Brain microvascular endothelial cell (primary cell): ENCODE results near the gene PRTFDC1.

Experiments
- DNase-seq: peaks from one replicate; pipeline ENCODE4 v3.0.0-alpha.2; 2020
- H3K27ac ChIP-seq: fragments of 250-450 bp; sonication (Bioruptor Pico); 2 replicates; pipeline ENCODE4 v1.5.1; 2020; ENCODE audit warnings: mild to moderate bottlenecking, moderate library complexity
- H3K27me3 ChIP-seq: fragments of 250-450 bp; sonication (Bioruptor Pico); replicated peaks from 2 replicates; pipeline ENCODE4 v1.5.1; 2020; ENCODE audit warnings: mild to moderate bottlenecking
- H3K36me3 ChIP-seq: fragments of 250-450 bp; sonication (Bioruptor Pico); replicated peaks from 2 replicates; pipeline ENCODE4 v1.5.1; 2020; ENCODE audit warnings: mild to moderate bottlenecking
- H3K4me3 ChIP-seq: 2 replicates; pipeline ENCODE4 v1.5.1; 2011; ENCODE audit warnings: low read depth, mild to moderate bottlenecking, control low read depth, low read length, moderate library complexity
- in situ Hi-C: cut with HindIII; loops from 2 replicates; pipeline ENCODE4 v1.10.0; 2017; ENCODE audit warnings: low sequenced_read_pairs, low pct_ligation_motif_present
- TF ChIP-seq, protein P1 (sequence below): IDR thresholded peaks from 2 replicates; pipeline ENCODE4 v1.5.1; 2011; ENCODE audit warnings: low read depth, mild to moderate bottlenecking, moderate library complexity, low read length, control low read depth, inconsistent platforms; ENCODE audit errors: missing control alignments

The PRTFDC1 gene

DNA sequence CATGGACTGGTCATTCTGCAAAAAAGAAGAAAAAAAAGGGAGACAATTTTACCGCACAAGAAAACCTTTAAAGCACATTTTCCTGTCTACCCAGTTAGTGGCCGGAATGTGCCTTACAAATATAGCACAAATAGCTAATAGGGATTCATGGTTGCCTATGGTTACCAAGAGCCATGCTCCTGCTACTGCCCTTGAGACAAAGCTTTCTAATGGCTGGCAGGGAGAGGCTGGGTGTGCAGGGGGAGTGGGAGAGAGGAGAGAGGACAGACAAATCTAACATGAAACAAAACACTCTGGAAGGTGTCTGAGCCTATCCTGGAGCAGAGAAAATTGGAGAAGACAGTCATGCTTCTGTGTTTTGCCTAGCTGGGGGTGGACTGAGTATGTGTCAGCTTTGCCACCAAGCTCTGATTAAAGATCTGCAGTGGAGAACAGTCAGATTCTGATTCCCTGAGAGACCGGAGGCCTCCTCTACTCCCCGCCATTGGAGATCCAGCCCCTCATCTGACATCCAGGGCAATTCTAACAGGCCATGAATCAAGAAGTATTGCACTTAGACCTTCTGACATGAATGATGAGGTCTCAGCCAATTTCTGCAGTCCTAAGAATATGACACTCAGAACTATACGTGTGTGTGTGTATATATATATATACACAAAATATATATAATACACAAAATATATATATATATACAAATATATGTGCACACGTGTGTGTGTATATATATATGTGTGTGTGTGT is 80.2 kb downstream of the PRTFDC1 start:
- no peaks in the 10 kb centered on the region for H3K36me3 ChIP-seq
- H3K27ac ChIP-seq = no peak overlapping the region
- in situ Hi-C loops = no loop called here
- TF ChIP-seq, protein P1, sequence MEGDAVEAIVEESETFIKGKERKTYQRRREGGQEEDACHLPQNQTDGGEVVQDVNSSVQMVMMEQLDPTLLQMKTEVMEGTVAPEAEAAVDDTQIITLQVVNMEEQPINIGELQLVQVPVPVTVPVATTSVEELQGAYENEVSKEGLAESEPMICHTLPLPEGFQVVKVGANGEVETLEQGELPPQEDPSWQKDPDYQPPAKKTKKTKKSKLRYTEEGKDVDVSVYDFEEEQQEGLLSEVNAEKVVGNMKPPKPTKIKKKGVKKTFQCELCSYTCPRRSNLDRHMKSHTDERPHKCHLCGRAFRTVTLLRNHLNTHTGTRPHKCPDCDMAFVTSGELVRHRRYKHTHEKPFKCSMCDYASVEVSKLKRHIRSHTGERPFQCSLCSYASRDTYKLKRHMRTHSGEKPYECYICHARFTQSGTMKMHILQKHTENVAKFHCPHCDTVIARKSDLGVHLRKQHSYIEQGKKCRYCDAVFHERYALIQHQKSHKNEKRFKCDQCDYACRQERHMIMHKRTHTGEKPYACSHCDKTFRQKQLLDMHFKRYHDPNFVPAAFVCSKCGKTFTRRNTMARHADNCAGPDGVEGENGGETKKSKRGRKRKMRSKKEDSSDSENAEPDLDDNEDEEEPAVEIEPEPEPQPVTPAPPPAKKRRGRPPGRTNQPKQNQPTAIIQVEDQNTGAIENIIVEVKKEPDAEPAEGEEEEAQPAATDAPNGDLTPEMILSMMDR = peak; percentile 5
- H3K27me3 ChIP-seq = no peaks in the 10 kb centered on the region
- DNase-seq = no peak
- H3K4me3 ChIP-seq = no peak overlapping the region

DNA sequence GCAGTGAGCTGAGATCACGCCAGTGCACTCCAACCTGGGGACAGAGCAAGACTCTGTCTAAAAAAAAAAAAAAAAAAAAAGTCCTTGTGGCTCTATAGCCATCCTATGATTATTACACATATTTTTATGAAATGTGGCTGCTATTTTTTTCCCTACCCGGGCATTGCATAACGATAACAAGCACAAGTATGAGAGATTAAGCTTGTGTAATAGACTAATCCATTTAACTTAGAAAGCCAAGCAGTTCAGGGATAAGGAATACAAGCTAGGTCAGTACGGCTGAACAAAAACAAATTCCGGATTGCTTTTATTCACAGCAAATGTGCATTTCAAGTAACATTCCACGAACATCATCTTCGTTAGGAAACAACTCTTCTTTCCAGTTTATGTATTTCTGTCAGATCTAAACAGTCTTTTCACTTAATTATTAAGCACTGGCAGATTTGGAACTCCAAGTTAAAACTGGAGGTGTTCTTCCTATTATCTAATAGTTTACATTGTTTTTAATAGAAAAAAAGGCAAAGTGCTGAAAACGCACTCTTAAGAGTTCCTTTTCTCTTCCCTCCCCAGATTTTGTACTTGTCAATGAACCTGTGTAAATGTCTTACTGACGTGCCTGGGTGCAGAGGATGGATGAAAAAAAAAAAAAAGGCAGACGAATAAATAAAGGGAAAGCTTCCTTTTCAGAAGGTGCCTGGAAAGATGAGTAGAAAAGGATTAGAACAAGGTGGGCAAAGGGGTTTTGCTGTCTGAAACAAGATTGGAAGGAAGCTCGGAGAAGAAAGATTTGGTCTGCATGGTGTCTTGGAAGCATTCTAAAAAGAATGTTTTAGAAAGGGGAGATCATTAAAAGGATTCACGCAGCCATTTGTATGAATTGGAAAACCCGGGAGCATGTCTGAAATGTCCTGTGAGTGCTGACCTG is 81.1 kb downstream of the PRTFDC1 start:
- no peak overlapping the region for H3K27ac ChIP-seq
- no peaks in the 10 kb centered on the region for H3K27me3 ChIP-seq
- in situ Hi-C loops = no loop called here
- no peaks in the 10 kb centered on the region for H3K36me3 ChIP-seq
- H3K4me3 ChIP-seq = no peak overlapping the region
- DNase-seq = no peak
- TF ChIP-seq, protein P1 = no peak

DNA sequence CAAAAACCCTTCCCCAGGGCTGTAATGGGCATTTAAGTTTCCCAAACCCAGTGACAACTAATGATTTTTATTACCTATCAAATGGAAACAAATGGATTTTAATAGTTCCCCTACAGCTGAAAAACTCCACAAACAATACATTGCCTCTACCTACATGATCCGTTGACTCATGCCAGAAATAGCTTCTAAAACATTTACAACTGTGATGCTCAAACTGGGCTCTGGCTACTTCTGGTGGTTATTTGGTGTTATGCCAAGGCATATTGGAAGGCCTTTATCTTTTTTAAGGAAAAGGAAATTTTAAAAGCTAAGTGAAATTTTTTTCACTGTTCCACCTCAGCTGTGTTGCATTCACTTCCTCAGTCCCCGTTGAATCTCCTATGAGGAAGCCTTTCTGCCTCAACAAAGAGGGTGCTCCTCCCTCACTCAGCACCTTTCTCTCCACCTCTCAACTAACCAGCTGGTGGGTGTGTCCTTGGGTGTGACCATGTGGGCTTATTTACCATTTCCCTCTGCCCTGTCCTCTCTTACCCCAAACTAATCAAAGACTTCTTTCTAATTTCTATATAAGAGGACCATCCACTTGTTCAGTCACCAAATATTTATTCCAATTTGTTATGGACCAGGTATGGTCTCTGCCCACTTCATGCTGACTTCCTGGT is 82.9 kb downstream of the PRTFDC1 start:
- in situ Hi-C loops = no loop called here
- TF ChIP-seq, protein P1 = no peak
- Histone ChIP-seq H3K36me3 (no peaks in the 10 kb centered on the region), H3K4me3 (no peak overlapping the region), H3K27ac (no peak overlapping the region), H3K27me3 (no peaks in the 10 kb centered on the region)
- DNase-seq = no peak

DNA sequence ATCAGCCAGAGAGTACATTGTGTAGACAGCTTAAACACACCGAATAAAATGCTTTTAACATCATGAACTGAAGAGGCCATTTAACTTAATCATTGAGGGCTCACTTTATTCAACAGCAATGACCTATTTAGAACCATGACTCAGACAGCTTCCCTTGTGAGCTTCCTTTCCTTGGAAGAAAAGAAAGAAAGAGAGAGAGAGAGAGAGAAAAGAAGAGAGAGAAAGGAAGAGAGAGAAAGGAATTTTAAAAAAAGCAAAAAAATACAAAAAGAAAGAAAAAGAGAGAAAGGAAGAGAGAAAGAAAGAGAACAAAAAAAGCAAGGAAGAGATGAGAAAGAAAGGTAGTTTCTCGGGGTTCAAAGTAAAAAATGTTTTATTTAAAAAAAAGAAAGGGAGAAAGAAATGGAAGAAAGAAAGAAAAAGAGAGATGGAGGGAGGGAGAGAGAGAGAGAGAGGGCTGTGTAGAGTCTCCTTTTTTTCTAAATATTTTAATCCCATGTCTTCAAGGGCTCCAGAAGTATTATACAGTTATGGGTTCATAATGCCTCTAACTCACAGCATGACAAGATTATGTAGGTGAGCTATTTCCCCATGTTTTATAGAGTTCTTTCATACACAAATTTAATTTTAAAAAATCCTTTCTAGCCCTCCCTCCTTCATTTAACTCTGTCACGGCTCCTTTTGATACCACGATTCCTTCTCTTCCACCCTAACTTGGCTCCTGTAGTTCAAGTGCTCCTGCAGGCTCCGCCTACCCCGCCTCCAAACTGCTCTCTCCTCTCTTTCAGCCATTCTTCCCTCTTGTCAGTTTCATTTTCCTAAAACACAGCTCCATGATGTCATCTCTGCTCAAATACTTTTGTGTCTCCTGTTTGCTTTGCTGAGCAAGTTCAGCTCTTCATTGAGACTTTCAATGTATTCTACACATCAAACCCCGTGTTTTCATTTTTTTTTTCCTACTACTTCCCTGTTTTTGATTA is 85.5 kb downstream of the PRTFDC1 start:
- in situ Hi-C loops = no loop called here
- peak; percentile 44 for DNase-seq
- TF ChIP-seq, protein P1 = no peak
- H3K4me3 ChIP-seq = no peak overlapping the region
- H3K27me3 ChIP-seq = no peaks in the 10 kb centered on the region
- peak overlapping the region; percentile 14 for H3K27ac ChIP-seq
- H3K36me3 ChIP-seq = no peaks in the 10 kb centered on the region

DNA sequence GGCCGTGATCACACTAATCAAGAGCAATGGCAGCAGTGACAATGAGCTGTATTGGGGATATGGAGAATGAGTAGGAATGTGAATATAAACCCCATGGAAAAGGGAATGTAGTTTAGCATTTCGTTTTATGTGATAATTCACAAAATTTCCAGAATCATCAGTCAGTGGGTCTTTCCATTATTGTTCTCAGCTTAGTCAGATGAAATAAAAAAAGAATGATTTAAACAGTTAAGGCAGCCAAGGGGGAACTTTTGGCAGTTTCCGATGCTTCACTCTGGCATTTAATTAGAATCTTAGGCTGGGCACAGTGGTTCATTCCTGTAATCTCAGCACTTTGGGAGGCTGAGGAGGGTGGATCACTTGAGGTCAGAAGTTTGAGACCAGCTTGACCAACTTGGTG is 86.6 kb downstream of the PRTFDC1 start:
- DNase-seq = no peak

More for the DNA sequence above, 86.6 kb downstream of the PRTFDC1 start:
- Histone ChIP-seq H3K36me3 (no peaks in the 10 kb centered on the region), H3K27ac (no peak overlapping the region), H3K27me3 (no peaks in the 10 kb centered on the region), H3K4me3 (no peak overlapping the region)
- TF ChIP-seq, protein P1 = no peak
- in situ Hi-C loops = no loop called here
